CD8-positive, alpha-beta memory T cell (primary cell): ENCODE results near the gene PDXP. TPM values are rescaled to one million over a fixed set of nuclear protein-coding genes. Genes with fewer than 3 reads are reported as not detected.
"Not testable (repeated sequence)": the region's sequence is repeated elsewhere in the genome, so short reads cannot be mapped to it uniquely, and the experiment has no call there.

Experiments
- CTCF ChIA-PET: fragments of 350-600 bp; sonication (Branson Sonifier 250); formaldehyde crosslinking; loops from one replicate; lab custom pipeline; 2021; ENCODE audit warnings: antibody characterized with exemption; lab: Charles Lee
- POLR2A ChIA-PET: fragments of 350-600 bp; sonication (Branson Sonifier 250); formaldehyde crosslinking; loops from one replicate; lab custom pipeline; 2021; ENCODE audit warnings: antibody characterized with exemption; lab: Charles Lee
- DNase-seq, 5 donors: peaks; one replicate each; pipeline versions ENCODE4 v3.0.0 to v3.0.0-alpha.2; 2020 to 2022; ENCODE audit warnings: mixed read lengths in 1 of 5
- H3K27ac ChIP-seq: one replicate; pipeline ENCODE4 v1.7.0; 2013; ENCODE audit warnings: low read depth, mild to moderate bottlenecking, low read length, moderate library complexity
- H3K27me3 ChIP-seq: 2 replicates; pipeline ENCODE4 v1.7.0; 2013; ENCODE audit warnings: low read length, mild to moderate bottlenecking; ENCODE audit not compliant: insufficient read depth, poor library complexity, severe bottlenecking
- H3K36me3 ChIP-seq: 2 replicates; pipeline ENCODE4 v1.7.0; 2013; ENCODE audit warnings: mild to moderate bottlenecking, low read length, moderate library complexity; ENCODE audit not compliant: insufficient read depth
- H3K4me1 ChIP-seq: 2 replicates; pipeline ENCODE4 v1.7.0; 2013; ENCODE audit warnings: mild to moderate bottlenecking, low read length, moderate library complexity; ENCODE audit not compliant: insufficient read depth
- H3K4me3 ChIP-seq: 2 replicates; pipeline ENCODE4 v1.7.0; 2013; ENCODE audit warnings: mild to moderate bottlenecking, low read length
- H3K9me3 ChIP-seq: 2 replicates; pipeline ENCODE4 v1.7.0; 2013; ENCODE audit warnings: mild to moderate bottlenecking, low read length
- H3K27ac Mint-ChIP-seq, 8 donors: one replicate each; pipeline ENCODE4 v1.8.0; 2020 to 2021; ENCODE audit warnings: mixed read lengths in 8 of 8, mild to moderate bottlenecking in 6 of 8, inconsistent platforms in 3 of 8, moderate library complexity in 3 of 8
- H3K27me3 Mint-ChIP-seq, 2 donors: one replicate each; pipeline ENCODE4 v1.8.0; 2020 to 2021; ENCODE audit warnings: mixed read lengths in 2 of 2, mild to moderate bottlenecking in 1 of 2, moderate library complexity in 1 of 2
- H3K36me3 Mint-ChIP-seq, 3 donors: one replicate each; pipeline ENCODE4 v1.8.0; 2020 to 2021; ENCODE audit warnings: mixed read lengths in 3 of 3, inconsistent platforms in 1 of 3, mild to moderate bottlenecking in 1 of 3
- H3K4me1 Mint-ChIP-seq, 3 donors: one replicate each; pipeline ENCODE4 v1.8.0; 2020 to 2021; ENCODE audit warnings: mixed read lengths in 3 of 3, inconsistent platforms in 1 of 3, mild to moderate bottlenecking in 1 of 3
- H3K4me3 Mint-ChIP-seq, 7 donors: one replicate each; pipeline ENCODE4 v1.8.0; 2020 to 2021; ENCODE audit warnings: mixed read lengths in 7 of 7, mild to moderate bottlenecking in 6 of 7, moderate library complexity in 4 of 7, inconsistent platforms in 2 of 7
- H3K9me3 Mint-ChIP-seq, 5 donors: one replicate each; pipeline ENCODE4 v1.8.0; 2020 to 2022; ENCODE audit warnings: mixed read lengths in 5 of 5, mild to moderate bottlenecking in 3 of 5, moderate library complexity in 2 of 5, inconsistent platforms in 1 of 5
- polyA plus RNA-seq: library from polyadenylated mRNA; unstranded; fragments of 300-500 nt; fragmentation: Illumina TruSeq; gene quantifications from one replicate; pipeline ENCODE4 v1.2.3, GENCODE V29; 2021
- total RNA-seq, 2 experiments: library from RNA; stranded (reverse); gene quantifications; one replicate each; pipeline ENCODE4 v1.2.3, GENCODE V29; 2021

The PDXP gene, protein sequence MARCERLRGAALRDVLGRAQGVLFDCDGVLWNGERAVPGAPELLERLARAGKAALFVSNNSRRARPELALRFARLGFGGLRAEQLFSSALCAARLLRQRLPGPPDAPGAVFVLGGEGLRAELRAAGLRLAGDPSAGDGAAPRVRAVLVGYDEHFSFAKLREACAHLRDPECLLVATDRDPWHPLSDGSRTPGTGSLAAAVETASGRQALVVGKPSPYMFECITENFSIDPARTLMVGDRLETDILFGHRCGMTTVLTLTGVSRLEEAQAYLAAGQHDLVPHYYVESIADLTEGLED
- total RNA-seq, result 10 to 100 TPM; 36.0 to 37.8 TPM
- 7.1 TPM for polyA plus RNA-seq

GRCh38 chr22:37658133-37659065 is at the start of gene PDXP:
PDXP (plus strand) TSS chr22:37658723; CDS start chr22:37658783, 60 bp downstream.
- peak; percentile 96 to 98 (median 97) for DNase-seq
- no peaks in the 10 kb centered on the region for H3K27me3 ChIP-seq
- H3K4me3 ChIP-seq, result peak within 1 kb of the TSS; percentile 69
- Mint-ChIP-seq H3K36me3 (peaks cover 0 to 23% (median 0%) of the 10 kb centered on the region in 3 donors), H3K4me1 (peaks cover 34 to 44% (median 36%) of the 10 kb centered on the region in 3 donors), H3K27me3 (no peaks in the 10 kb centered on the region), H3K4me3 (peak within 1 kb of the TSS; percentile 85 to 91 (median 88)), H3K9me3 (no peaks in the 10 kb centered on the region), H3K27ac (peak within 1 kb of the TSS; percentile 66 to 97 (median 94))
- CTCF ChIA-PET, result interaction anchor here (0.9 to 20.3 kb wide), 12 partner anchors 9 to 205 kb away, joined by 3 to 285 read pairs (median 7); partner anchors contain the start of genes GGA1, LGALS1 and SH3BP1
- H3K9me3 ChIP-seq, result no peaks in the 10 kb centered on the region
- H3K4me1 ChIP-seq, result peaks cover 31% of the 10 kb centered on the region
- peak within 1 kb of the TSS; percentile 52 for H3K27ac ChIP-seq
- H3K36me3 ChIP-seq, result peaks cover 8% of the 10 kb centered on the region
- POLR2A ChIA-PET, result interaction anchor here (0.6 to 4.3 kb wide), 15 partner anchors 10 to 529 kb away, joined by 3 to 59 read pairs (median 8); partner anchors contain the start of genes GGA1, LGALS1 and NOL12

- CTCF ChIA-PET, result interaction anchor here (0.6 to 9.6 kb wide), 9 partner anchors 19 to 1528 kb away, joined by 3 to 70 read pairs (median 27); partner anchors contain the start of genes LGALS1, NOL12, PDXP and SH3BP1
- H3K27me3 ChIP-seq, result no peaks in the 10 kb centered on the region
- H3K4me1 ChIP-seq, result peaks cover 59% of the 10 kb centered on the region
- POLR2A ChIA-PET, result interaction anchor here (0.6 to 2.7 kb wide), 13 partner anchors 11 to 124 kb away, joined by 3 to 19 read pairs (median 6); partner anchors contain the start of genes NOL12 and PDXP
- H3K36me3 ChIP-seq, result no peaks in the 10 kb centered on the region
- no peaks in the 10 kb centered on the region for H3K9me3 Mint-ChIP-seq
- peaks cover 42 to 60% (median 43%) of the 10 kb centered on the region in 3 donors for H3K4me1 Mint-ChIP-seq
- H3K27me3 Mint-ChIP-seq, result no peaks in the 10 kb centered on the region
- DNase-seq, result no peak
- peak overlapping the region; percentile 88 to 96 (median 94) for H3K27ac Mint-ChIP-seq
- peak overlapping the region; percentile 76 for H3K4me3 ChIP-seq
- no peaks in the 10 kb centered on the region for H3K9me3 ChIP-seq
- H3K4me3 Mint-ChIP-seq, result peak overlapping the region; percentile 89 to 98 (median 94)
- H3K27ac ChIP-seq, result peak overlapping the region; percentile 86
- peaks cover 0 to 24% (median 0%) of the 10 kb centered on the region in 3 donors for H3K36me3 Mint-ChIP-seq
Measured at GRCh38 chr22:37609240-37610152, 49.0 kb upstream of the PDXP start.

DNA sequence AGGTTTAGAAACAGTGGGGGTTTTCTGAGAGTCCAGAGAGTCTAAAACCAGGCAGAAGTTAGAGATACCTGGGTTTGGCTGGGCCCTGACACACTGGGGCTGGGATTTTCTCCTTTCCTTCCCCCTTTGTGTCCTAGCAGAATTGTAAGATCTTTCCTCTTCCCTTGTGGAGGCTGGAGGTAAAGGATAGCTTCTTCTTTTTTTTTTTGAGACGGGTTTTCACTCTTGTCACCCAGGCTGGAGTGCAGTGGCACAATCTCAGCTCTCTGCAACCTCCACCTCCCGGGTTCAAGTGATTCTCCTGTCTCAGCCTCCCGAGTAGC is 48.4 kb upstream of the PDXP start:
- Mint-ChIP-seq H3K4me3 (peak overlapping the region; percentile 45 to 98 (median 94)), H3K27ac (peak overlapping the region in 6 of 8 donors; percentile 35 to 96 (median 92)), H3K4me1 (peaks cover 37 to 55% (median 37%) of the 10 kb centered on the region in 3 donors), H3K36me3 (peaks cover 0 to 29% (median 0%) of the 10 kb centered on the region in 3 donors)
- ChIA-PET CTCF (interaction anchor here (0.6 to 9.6 kb wide), 4 partner anchors 19 to 1528 kb away, joined by 3 to 70 read pairs (median 40); partner anchors contain the start of gene PDXP), POLR2A (interaction anchor here (1.2 to 2.5 kb wide), 3 partner anchors 10 to 15 kb away, joined by 3 to 9 read pairs (median 5); no protein-coding TSS in a partner anchor)
- not testable (repeated sequence) for H3K27me3 ChIP-seq, DNase-seq, H3K27me3 Mint-ChIP-seq, H3K9me3 Mint-ChIP-seq, H3K9me3 ChIP-seq, H3K36me3 ChIP-seq
- H3K4me3 ChIP-seq, result peak overlapping the region; percentile 76
- peaks cover 53% of the 10 kb centered on the region for H3K4me1 ChIP-seq
- peak overlapping the region; percentile 86 for H3K27ac ChIP-seq

- H3K27ac ChIP-seq, result peak overlapping the region; percentile 86
- ChIA-PET POLR2A (interaction anchor here (1.2 to 2.5 kb wide), 3 partner anchors 10 to 15 kb away, joined by 3 to 9 read pairs (median 5); no protein-coding TSS in a partner anchor), CTCF (interaction anchor here (1.4 to 9.6 kb wide), 4 partner anchors 20 to 48 kb away, joined by 5 to 70 read pairs (median 40); partner anchors contain the start of gene PDXP)
- H3K4me3 ChIP-seq, result no peak overlapping the region
- H3K4me1 ChIP-seq, result peaks cover 48% of the 10 kb centered on the region
- no peak for DNase-seq
- no peaks in the 10 kb centered on the region for H3K36me3 ChIP-seq
- H3K9me3 ChIP-seq, result no peaks in the 10 kb centered on the region
- no peaks in the 10 kb centered on the region for H3K27me3 Mint-ChIP-seq
- H3K27ac Mint-ChIP-seq, result peak overlapping the region in 5 of 8 donors; percentile 35 to 96 (median 58)
- H3K27me3 ChIP-seq, result no peaks in the 10 kb centered on the region
- peaks cover 32 to 50% (median 33%) of the 10 kb centered on the region in 3 donors for H3K4me1 Mint-ChIP-seq
- no peaks in the 10 kb centered on the region for H3K9me3 Mint-ChIP-seq
- H3K36me3 Mint-ChIP-seq, result peaks cover 0 to 29% (median 0%) of the 10 kb centered on the region in 3 donors
- peak overlapping the region in 6 of 7 donors; percentile 45 to 98 (median 92) for H3K4me3 Mint-ChIP-seq
Measured at GRCh38 chr22:37610480-37611129, 47.9 kb upstream of the PDXP start.

- Histone ChIP-seq H3K4me1 (peaks cover 42% of the 10 kb centered on the region), H3K4me3 (no peak overlapping the region), H3K36me3 (no peaks in the 10 kb centered on the region), H3K27me3 (no peaks in the 10 kb centered on the region), H3K9me3 (no peaks in the 10 kb centered on the region), H3K27ac (no peak overlapping the region)
- H3K27ac Mint-ChIP-seq, result peak overlapping the region in 1 of 8 donors; percentile 80
- H3K9me3 Mint-ChIP-seq, result no peaks in the 10 kb centered on the region
- peaks cover 0 to 33% (median 0%) of the 10 kb centered on the region in 3 donors for H3K36me3 Mint-ChIP-seq
- ChIA-PET CTCF (interaction anchor here (0.9 to 1.9 kb wide), 3 partner anchors 13 to 34 kb away, joined by 3 to 5 read pairs (median 5); no protein-coding TSS in a partner anchor), POLR2A (no interaction called here)
- peak overlapping the region in 3 of 7 donors; percentile 38 to 98 (median 68) for H3K4me3 Mint-ChIP-seq
- no peak for DNase-seq
- no peaks in the 10 kb centered on the region for H3K27me3 Mint-ChIP-seq
- peaks cover 28 to 44% (median 28%) of the 10 kb centered on the region in 3 donors for H3K4me1 Mint-ChIP-seq
Measured at GRCh38 chr22:37611207-37611606, 47.3 kb upstream of the PDXP start.

- ChIA-PET CTCF (interaction anchor here (1.4 to 2.6 kb wide), 3 partner anchors 9 to 65 kb away, joined by 4 to 15 read pairs (median 7); partner anchors contain the start of gene GGA1), POLR2A (interaction anchor here (0.6 to 1.7 kb wide), 2 partner anchors 8 to 11 kb away, joined by 3 to 4 read pairs; no protein-coding TSS in a partner anchor)
- Histone ChIP-seq H3K4me3 (no peak overlapping the region), H3K27me3 (no peaks in the 10 kb centered on the region), H3K36me3 (peaks cover 19% of the 10 kb centered on the region), H3K4me1 (peaks cover under 1% of the 10 kb centered on the region), H3K27ac (no peak overlapping the region), H3K9me3 (no peaks in the 10 kb centered on the region)
- no peak for DNase-seq
- Mint-ChIP-seq H3K27me3 (no peaks in the 10 kb centered on the region), H3K9me3 (no peaks in the 10 kb centered on the region), H3K4me1 (peaks cover 0 to 3% (median 0%) of the 10 kb centered on the region in 3 donors), H3K4me3 (no peak overlapping the region), H3K36me3 (peaks cover 0 to 61% (median 0%) of the 10 kb centered on the region in 3 donors), H3K27ac (no peak overlapping the region)
Measured at GRCh38 chr22:37616201-37617083, 42.1 kb upstream of the PDXP start.
